ENCODE results near the gene PCGF6. TPM values are rescaled to one million over a fixed set of nuclear protein-coding genes. Genes with fewer than 3 reads are reported as not detected.

Gene PCGF6
- total RNA-seq, 1 donor from 2014 or later: 14.3 TPM

GRCh38 chr10:103254538-103255325 is 96.2 kb downstream of the PCGF6 start:
- no peak for DNase-seq

GRCh38 chr10:103254113-103254512 is 96.8 kb downstream of the PCGF6 start:
- no peak for DNase-seq

Other genes starting within 250 kb of the PCGF6 start
- gene NT5C2, start 157.9 kb downstream of the PCGF6 start, total RNA-seq: 80.2 and 83.2 TPM in 2 replicates
- 0.09 and 0.17 TPM in 2 replicates for gene RPEL1, start 105.3 kb downstream of the PCGF6 start, total RNA-seq
- 0.14 TPM in 1 of 2 replicates, not detected in the other for gene INA, start 74.0 kb downstream of the PCGF6 start, total RNA-seq
- gene TAF5, start 16.8 kb upstream of the PCGF6 start, total RNA-seq: 7.5 and 9.4 TPM in 2 replicates
- gene ATP5MK, start 45.3 kb upstream of the PCGF6 start, total RNA-seq: 152 and 350 TPM in 2 replicates
- 41.5 and 50.5 TPM in 2 replicates for gene PDCD11, start 45.5 kb upstream of the PCGF6 start, total RNA-seq
- 18.4 and 27.9 TPM in 2 replicates for gene CALHM2, start 101.2 kb upstream of the PCGF6 start, total RNA-seq
- not detected in 2 replicates for gene CALHM1, start 107.8 kb upstream of the PCGF6 start, total RNA-seq
- not detected in 2 replicates for gene CALHM3, start 128.1 kb upstream of the PCGF6 start, total RNA-seq
- gene NEURL1, start 142.6 kb upstream of the PCGF6 start, total RNA-seq: 0.19 TPM in 1 of 2 replicates, not detected in the other

Data from dermis blood vessel endothelial cell (primary cell).